ENCODE data around the gene HSD17B7. TPM values are rescaled to one million over a fixed set of nuclear protein-coding genes. Genes with fewer than 3 reads are reported as not detected.
A peak's percentile ranks its signal among the peaks of the same experiment; 100 is the strongest.

Gene HSD17B7
- total and polyA plus RNA-seq, 2 donors (not counting 1 experiment from before 2014, with no cell fraction given) = 19.8 to 50.4 TPM

GRCh38 chr1:162856260-162856659 is 65.8 kb downstream of the HSD17B7 start:
- peak overlapping the region; percentile 29 for H3K27ac ChIP-seq (ENCODE audit: insufficient read depth, low read length)
- no peaks in the 10 kb centered on the region for H3K36me3 ChIP-seq (ENCODE audit: control insufficient read depth, insufficient read depth, low read length)
- H3K9me3 ChIP-seq (ENCODE audit: control insufficient read depth, insufficient read depth, low read depth, low read length) = no peaks in the 10 kb centered on the region

GRCh38 chr1:162857850-162858249 is 67.3 kb downstream of the HSD17B7 start:
- peak; percentile 40 to 72 for DNase-seq (ENCODE audit: low read depth in 2 of 2)
- no peaks in the 10 kb centered on the region for H4K20me1 ChIP-seq (ENCODE audit: control insufficient read depth, extremely low read depth, insufficient read depth, low read length)
- H3K4me3 ChIP-seq (replicated peaks in 1 of 4; ENCODE audit: control extremely low read depth in 1 of 4, insufficient read depth in 1 of 4, low read depth in 3 of 4, low read length in 4 of 4) = no peak overlapping the region
- no peaks in the 10 kb centered on the region for H3K36me3 ChIP-seq (ENCODE audit: control insufficient read depth, insufficient read depth, low read length)
- TF ChIP-seq EZH2 (IDR thresholded peaks at IDR 0.05; ENCODE audit: low read length, missing control alignments) (no peak), CTCF (conservative IDR thresholded peaks at IDR 0.05 in 1 of 2, IDR thresholded peaks at IDR 0.05 in 1 of 2; ENCODE audit: low read depth in 1 of 2, low read length in 2 of 2) (no peak)
- no peak overlapping the region for H3K9ac ChIP-seq (ENCODE audit: insufficient read depth, low read length)
- no peaks in the 10 kb centered on the region for H3K9me3 ChIP-seq (ENCODE audit: control insufficient read depth, insufficient read depth, low read depth, low read length)
- no peak overlapping the region for H3K27ac ChIP-seq (ENCODE audit: insufficient read depth, low read length)
- peak overlapping the region; percentile 26 for H3K4me2 ChIP-seq (ENCODE audit: extremely low read depth, insufficient read depth, low read length)
- H2AFZ ChIP-seq (ENCODE audit: low read length) = no peak overlapping the region
- no peaks in the 10 kb centered on the region for H3K27me3 ChIP-seq (ENCODE audit: control insufficient read depth, insufficient read depth, low read length)
- H3K79me2 ChIP-seq (ENCODE audit: control insufficient read depth, insufficient read depth, low read length) = no peaks in the 10 kb centered on the region
- peaks cover 13% of the 10 kb centered on the region for H3K4me1 ChIP-seq (ENCODE audit: control insufficient read depth, extremely low read depth, insufficient read depth, low read length)

More at GRCh38 chr1:162856260-162856659, 65.8 kb downstream of the HSD17B7 start:
- no peaks in the 10 kb centered on the region for H3K79me2 ChIP-seq (ENCODE audit: control insufficient read depth, insufficient read depth, low read length)
- no peak overlapping the region for H3K4me2 ChIP-seq (ENCODE audit: extremely low read depth, insufficient read depth, low read length)
- peak; percentile 74 to 99 for DNase-seq (ENCODE audit: low read depth in 2 of 2)
- H3K4me1 ChIP-seq (ENCODE audit: control insufficient read depth, extremely low read depth, insufficient read depth, low read length) = peaks cover 13% of the 10 kb centered on the region
- TF ChIP-seq EZH2 (IDR thresholded peaks at IDR 0.05; ENCODE audit: low read length, missing control alignments) = no peak
- no peak for TF ChIP-seq CTCF (conservative IDR thresholded peaks at IDR 0.05 in 1 of 2, IDR thresholded peaks at IDR 0.05 in 1 of 2; ENCODE audit: low read depth in 1 of 2, low read length in 2 of 2)
- no peaks in the 10 kb centered on the region for H4K20me1 ChIP-seq (ENCODE audit: control insufficient read depth, extremely low read depth, insufficient read depth, low read length)
- H2AFZ ChIP-seq (ENCODE audit: low read length) = no peak overlapping the region
- no peak overlapping the region for H3K9ac ChIP-seq (ENCODE audit: insufficient read depth, low read length)
- H3K27me3 ChIP-seq (ENCODE audit: control insufficient read depth, insufficient read depth, low read length) = no peaks in the 10 kb centered on the region
- H3K4me3 ChIP-seq (replicated peaks in 1 of 4; ENCODE audit: control extremely low read depth in 1 of 4, insufficient read depth in 1 of 4, low read depth in 3 of 4, low read length in 4 of 4) = no peak overlapping the region

- Histone ChIP-seq H3K4me2 (ENCODE audit: extremely low read depth, insufficient read depth, low read length) (no peak overlapping the region), H3K36me3 (ENCODE audit: control insufficient read depth, insufficient read depth, low read length) (no peaks in the 10 kb centered on the region), H3K4me1 (ENCODE audit: control insufficient read depth, extremely low read depth, insufficient read depth, low read length) (peaks cover 13% of the 10 kb centered on the region), H3K27me3 (ENCODE audit: control insufficient read depth, insufficient read depth, low read length) (no peaks in the 10 kb centered on the region), H2AFZ (ENCODE audit: low read length) (no peak overlapping the region), H4K20me1 (ENCODE audit: control insufficient read depth, extremely low read depth, insufficient read depth, low read length) (no peaks in the 10 kb centered on the region), H3K79me2 (ENCODE audit: control insufficient read depth, insufficient read depth, low read length) (no peaks in the 10 kb centered on the region), H3K4me3 (replicated peaks in 1 of 4; ENCODE audit: control extremely low read depth in 1 of 4, insufficient read depth in 1 of 4, low read depth in 3 of 4, low read length in 4 of 4) (no peak overlapping the region), H3K27ac (ENCODE audit: insufficient read depth, low read length) (no peak overlapping the region), H3K9me3 (ENCODE audit: control insufficient read depth, insufficient read depth, low read depth, low read length) (no peaks in the 10 kb centered on the region), H3K9ac (ENCODE audit: insufficient read depth, low read length) (no peak overlapping the region)
- TF ChIP-seq CTCF (conservative IDR thresholded peaks at IDR 0.05 in 1 of 2, IDR thresholded peaks at IDR 0.05 in 1 of 2; ENCODE audit: low read depth in 1 of 2, low read length in 2 of 2) (no peak), EZH2 (IDR thresholded peaks at IDR 0.05; ENCODE audit: low read length, missing control alignments) (no peak)
- DNase-seq (ENCODE audit: low read depth in 2 of 2) = no peak
Measured at GRCh38 chr1:162859191-162859590, 68.7 kb downstream of the HSD17B7 start.
